Epithelial cell of esophagus (primary cell): ENCODE measurements around the gene LCN1.
A peak's percentile ranks its signal among the peaks of the same experiment; 100 is the strongest.

Experiments
- DNase-seq: peaks from one replicate; pipeline ENCODE4 v3.0.0; 2010; ENCODE audit warnings: low read depth
- H3K4me3 ChIP-seq: 2 replicates; pipeline ENCODE4 v1.5.1; 2011; ENCODE audit warnings: mild to moderate bottlenecking, low read length, control low read depth
- CTCF ChIP-seq: IDR thresholded peaks from 2 replicates; pipeline ENCODE4 v1.5.1; 2011; ENCODE audit warnings: low read depth, mild to moderate bottlenecking, low read length, control low read depth, inconsistent platforms; ENCODE audit not compliant: insufficient read depth; ENCODE audit errors: missing control alignments

The LCN1 gene

GRCh38 chr9:135502873-135503321 is 18.3 kb upstream of the LCN1 start:
- H3K4me3 ChIP-seq: no peak overlapping the region
- no peak for DNase-seq

GRCh38 chr9:135503371-135504261 is 17.6 kb upstream of the LCN1 start:
- H3K4me3 ChIP-seq: no peak overlapping the region
- TF ChIP-seq CTCF: no peak
- no peak for DNase-seq

More at GRCh38 chr9:135502873-135503321, 18.3 kb upstream of the LCN1 start:
- no peak for TF ChIP-seq CTCF

- peak; percentile 67 for DNase-seq
- peak; percentile 79 for TF ChIP-seq CTCF
- no peak overlapping the region for H3K4me3 ChIP-seq
These were observed 16.7 kb upstream of the LCN1 start for GRCh38 chr9:135504262-135505243.

GRCh38 chr9:135505406-135506187 is 15.6 kb upstream of the LCN1 start:
- no peak for TF ChIP-seq CTCF
- DNase-seq: no peak
- H3K4me3 ChIP-seq: no peak overlapping the region

GRCh38 chr9:135506327-135507103 is 14.7 kb upstream of the LCN1 start:
- DNase-seq: no peak
- H3K4me3 ChIP-seq: no peak overlapping the region
- TF ChIP-seq CTCF: no peak
